ENCODE measurements around the gene BCKDK.

The BCKDK gene

DNA sequence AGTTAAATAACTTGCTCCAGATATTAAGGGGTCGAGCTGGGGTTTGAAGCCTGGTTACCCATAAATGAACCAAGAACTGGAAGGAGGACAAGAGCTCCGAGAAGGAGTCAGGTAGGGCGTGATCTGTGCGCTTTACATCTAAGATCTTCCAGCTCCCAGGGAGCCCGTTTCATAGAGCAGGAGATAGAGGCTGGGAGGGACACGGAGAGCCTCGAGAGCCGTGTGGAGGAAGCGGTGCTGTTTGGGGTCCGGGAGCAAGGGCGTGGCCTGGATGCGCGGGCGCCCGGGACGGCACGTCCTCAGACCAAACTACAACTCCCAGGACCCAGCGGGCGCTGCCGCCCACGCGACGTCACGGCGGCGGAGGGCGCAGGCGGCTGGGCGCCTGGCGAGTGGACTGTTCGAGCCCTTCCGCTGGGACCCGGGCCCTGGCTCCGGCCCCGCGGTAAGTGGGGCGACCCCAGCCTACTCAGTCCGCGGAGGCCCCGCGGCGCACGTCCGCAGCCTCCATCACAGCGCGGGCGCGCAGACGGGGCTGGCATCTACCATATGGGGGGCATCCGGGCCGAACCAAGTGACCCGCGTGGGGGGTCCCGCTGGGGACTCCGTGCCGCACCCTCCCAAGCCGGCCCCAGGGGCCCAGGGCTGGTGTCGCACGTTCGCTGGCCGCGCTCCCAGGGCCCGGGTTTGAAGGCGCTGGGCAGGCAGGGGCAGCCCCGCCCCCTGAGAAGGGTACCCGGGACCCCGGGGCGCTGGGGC, at the start of gene BCKDK:
TSS of gene BCKDK (plus strand) at position 352 of the 759 bp plus-strand sequence. CDS start 838 bp downstream, outside the sequence.
- peak in 1 of 2 donors; percentile 40 for DNase-seq (ENCODE audit: low read depth in 2 of 2)

GRCh38 chr16:31061126-31061812, 46.9 kb upstream of the BCKDK start:
- no peak for DNase-seq (ENCODE audit: low read depth in 2 of 2)

GRCh38 chr16:31061813-31062440, 46.3 kb upstream of the BCKDK start:
- no peak for DNase-seq (ENCODE audit: low read depth in 2 of 2)

DNA sequence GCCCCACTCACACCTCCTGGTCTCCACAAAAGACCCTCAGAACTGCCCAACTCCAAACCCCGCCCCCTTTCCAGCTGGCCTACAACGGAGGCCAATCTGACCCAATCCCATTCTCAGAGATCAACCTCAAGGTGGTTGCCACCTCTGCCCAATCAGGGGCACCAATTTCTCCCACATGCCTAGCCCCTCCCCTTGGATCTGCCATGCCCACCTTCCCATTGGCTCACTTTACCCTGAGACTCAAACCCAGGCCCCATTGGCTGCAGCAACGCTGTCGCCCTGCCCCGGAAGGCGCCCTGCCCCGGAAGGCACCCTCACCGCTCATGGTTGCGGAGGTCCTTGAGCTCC, 44.7 kb upstream of the BCKDK start:
- DNase-seq (ENCODE audit: low read depth in 2 of 2), result no peak

GRCh38 chr16:31063843-31064611, 44.2 kb upstream of the BCKDK start:
- no peak for DNase-seq (ENCODE audit: low read depth in 2 of 2)

- no peak for DNase-seq (ENCODE audit: low read depth in 2 of 2)
These were observed 43.2 kb upstream of the BCKDK start for GRCh38 chr16:31064882-31065461.

DNA sequence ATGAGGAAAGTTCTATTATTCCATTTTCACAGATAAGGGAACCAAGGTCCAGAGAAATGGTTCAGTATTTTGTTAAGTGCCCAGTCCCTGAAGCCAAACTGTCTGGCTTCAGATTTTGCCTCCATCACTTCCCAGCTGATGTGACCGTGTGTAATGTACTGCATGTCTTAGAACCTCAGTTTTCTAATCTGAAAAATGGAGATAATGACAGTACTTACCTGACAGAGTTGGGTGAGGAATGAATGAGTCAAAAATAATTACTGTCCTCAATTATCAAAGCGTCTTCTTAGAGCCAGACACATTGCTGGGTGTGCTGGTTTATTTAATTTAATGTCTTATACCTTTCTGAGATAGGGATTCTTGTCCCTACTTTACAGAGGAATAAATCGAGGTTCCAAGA, 40.8 kb upstream of the BCKDK start:
- no peak for DNase-seq (ENCODE audit: low read depth in 2 of 2)

DNA sequence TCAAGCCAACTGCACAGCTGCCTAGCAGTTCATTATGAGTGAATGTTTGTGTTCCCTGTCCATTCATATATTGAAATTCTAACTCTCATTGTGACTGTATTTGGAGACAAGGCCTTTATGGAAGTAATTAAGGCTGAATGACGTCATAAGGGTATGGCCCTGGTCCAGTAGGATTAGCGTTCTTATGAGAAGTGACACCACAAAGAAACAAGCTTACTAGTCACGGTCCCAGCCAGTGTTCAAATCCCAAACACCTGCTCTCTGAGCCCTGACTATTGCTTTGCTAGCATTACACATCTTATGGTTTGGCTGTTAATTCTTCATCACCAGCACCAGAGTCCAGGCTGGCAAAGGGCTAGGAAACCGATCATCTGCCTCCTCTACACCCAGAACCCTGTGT, 36.3 kb upstream of the BCKDK start:
- DNase-seq (ENCODE audit: low read depth in 2 of 2), result no peak

- DNase-seq (ENCODE audit: low read depth in 2 of 2), result no peak
These were observed 35.5 kb upstream of the BCKDK start for GRCh38 chr16:31072540-31073141.

GRCh38 chr16:31073142-31073969, 34.8 kb upstream of the BCKDK start:
- DNase-seq (ENCODE audit: low read depth in 2 of 2), result peak; percentile 68 to 70

GRCh38 chr16:31073970-31074813, 34.0 kb upstream of the BCKDK start, which contains the start of the genes ZNF646 and ZNF668:
ZNF646 (plus strand) TSS chr16:31074422; CDS start chr16:31076325, 1,903 bp downstream.
ZNF668 (minus strand) TSS chr16:31074240; CDS start chr16:31064459, 9,781 bp downstream.
- peak; percentile 92 to 94 for DNase-seq (ENCODE audit: low read depth in 2 of 2)

DNA sequence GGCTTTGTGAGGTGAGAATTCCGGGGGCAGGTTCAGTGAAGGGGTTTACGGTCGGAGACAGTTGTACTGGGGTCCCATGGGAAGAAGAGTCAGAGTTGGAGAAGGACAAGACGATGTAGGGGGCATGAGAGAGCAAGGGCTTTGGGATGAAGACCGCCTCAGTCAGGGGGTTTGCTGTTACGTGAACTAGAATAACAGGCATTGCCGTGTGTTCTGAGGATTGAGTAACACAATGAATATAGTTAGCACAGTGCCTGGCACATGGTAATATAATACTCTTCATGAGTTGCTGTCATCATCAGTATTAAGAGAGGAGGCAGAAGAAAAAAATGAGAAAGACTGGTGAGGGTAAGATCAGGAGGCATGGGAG, 33.4 kb upstream of the BCKDK start:
- DNase-seq (ENCODE audit: low read depth in 2 of 2), result no peak

- DNase-seq (ENCODE audit: low read depth in 2 of 2), result no peak
These were observed 31.9 kb upstream of the BCKDK start for GRCh38 chr16:31076319-31076718.

DNA sequence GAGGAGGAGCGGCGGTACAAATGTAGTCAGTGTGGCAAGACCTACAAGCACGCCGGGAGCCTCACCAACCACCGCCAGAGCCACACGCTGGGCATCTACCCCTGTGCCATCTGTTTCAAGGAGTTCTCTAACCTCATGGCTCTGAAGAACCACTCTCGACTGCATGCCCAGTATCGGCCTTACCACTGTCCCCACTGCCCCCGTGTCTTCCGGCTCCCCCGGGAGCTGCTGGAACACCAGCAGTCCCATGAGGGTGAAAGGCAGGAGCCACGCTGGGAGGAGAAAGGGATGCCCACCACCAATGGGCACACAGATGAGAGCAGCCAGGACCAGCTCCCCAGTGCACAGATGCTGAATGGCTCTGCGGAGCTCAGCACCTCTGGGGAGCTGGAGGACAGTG, 31.2 kb upstream of the BCKDK start:
- DNase-seq (ENCODE audit: low read depth in 2 of 2), result no peak

GRCh38 chr16:31077592-31078396, 30.4 kb upstream of the BCKDK start:
- DNase-seq (ENCODE audit: low read depth in 2 of 2), result no peak

GRCh38 chr16:31078597-31079341, 29.4 kb upstream of the BCKDK start:
- no peak for DNase-seq (ENCODE audit: low read depth in 2 of 2)

DNA sequence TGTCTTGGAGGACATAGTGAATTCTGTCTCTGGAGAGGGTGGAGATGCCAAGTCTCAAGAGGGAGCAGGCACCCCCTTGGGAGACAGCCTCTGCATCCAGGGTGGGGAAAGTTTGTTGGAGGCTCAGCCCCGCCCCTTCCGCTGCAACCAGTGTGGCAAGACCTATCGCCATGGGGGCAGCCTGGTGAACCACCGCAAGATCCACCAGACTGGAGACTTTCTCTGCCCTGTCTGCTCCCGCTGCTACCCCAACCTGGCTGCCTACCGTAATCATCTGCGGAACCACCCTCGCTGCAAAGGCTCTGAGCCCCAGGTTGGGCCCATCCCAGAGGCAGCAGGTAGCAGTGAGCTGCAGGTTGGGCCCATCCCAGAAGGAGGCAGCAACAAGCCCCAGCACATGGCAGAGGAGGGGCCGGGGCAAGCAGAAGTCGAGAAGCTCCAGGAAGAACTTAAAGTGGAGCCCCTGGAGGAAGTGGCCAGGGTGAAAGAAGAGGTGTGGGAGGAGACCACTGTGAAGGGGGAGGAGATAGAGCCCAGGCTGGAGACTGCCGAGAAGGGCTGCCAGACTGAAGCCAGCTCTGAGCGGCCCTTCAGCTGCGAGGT, 28.7 kb upstream of the BCKDK start:
- DNase-seq (ENCODE audit: low read depth in 2 of 2), result no peak
